Astrocyte of the cerebellum (primary cell): ENCODE results near the gene PNPLA8.

ENCODE experiments used
- DNase-seq: peaks from one replicate; pipeline ENCODE4 v3.0.0-alpha.2; 2011; ENCODE audit warnings: low read depth
- H3K4me3 ChIP-seq: 2 replicates; pipeline ENCODE4 v1.5.1; 2011; ENCODE audit warnings: mild to moderate bottlenecking, low read depth, low read length, moderate library complexity
- in situ Hi-C: cut with HindIII; loops from 2 replicates; pipeline ENCODE4 v1.10.0; 2017; ENCODE audit warnings: low sequenced_read_pairs
- TF ChIP-seq, protein P1 (sequence below): IDR thresholded peaks from 2 replicates; pipeline ENCODE4 v1.5.1; 2012; ENCODE audit warnings: low read length, low read depth, moderate library complexity, mild to moderate bottlenecking; ENCODE audit errors: missing control alignments

PNPLA8 gene

DNA sequence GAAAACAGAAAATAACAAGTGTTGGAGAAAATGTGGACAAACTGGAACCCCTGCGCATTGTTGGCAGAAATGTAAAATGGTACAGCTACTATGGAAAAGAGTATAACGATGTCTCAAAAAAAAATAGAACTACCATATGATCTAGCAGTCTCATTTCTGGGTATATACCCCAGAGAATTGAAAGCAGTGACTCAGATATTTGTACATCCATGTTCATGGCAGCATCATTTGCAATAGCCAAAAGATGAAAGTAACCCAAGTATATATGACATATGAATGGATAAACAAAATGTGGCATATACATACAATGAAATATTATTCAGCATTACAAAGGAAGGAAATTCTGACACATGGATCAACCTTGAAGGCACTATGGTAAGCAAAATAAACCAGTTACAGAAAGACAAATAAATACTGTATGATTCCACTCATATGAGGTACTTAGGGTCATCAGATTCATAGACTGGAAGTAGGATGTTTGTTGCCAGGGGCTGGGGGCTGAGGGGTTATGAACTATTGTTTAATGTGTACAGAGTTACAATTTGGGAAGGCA, 74.6 kb downstream of the PNPLA8 start:
- in situ Hi-C loops: no loop called here
- no peak for DNase-seq
- TF ChIP-seq, protein P1, sequence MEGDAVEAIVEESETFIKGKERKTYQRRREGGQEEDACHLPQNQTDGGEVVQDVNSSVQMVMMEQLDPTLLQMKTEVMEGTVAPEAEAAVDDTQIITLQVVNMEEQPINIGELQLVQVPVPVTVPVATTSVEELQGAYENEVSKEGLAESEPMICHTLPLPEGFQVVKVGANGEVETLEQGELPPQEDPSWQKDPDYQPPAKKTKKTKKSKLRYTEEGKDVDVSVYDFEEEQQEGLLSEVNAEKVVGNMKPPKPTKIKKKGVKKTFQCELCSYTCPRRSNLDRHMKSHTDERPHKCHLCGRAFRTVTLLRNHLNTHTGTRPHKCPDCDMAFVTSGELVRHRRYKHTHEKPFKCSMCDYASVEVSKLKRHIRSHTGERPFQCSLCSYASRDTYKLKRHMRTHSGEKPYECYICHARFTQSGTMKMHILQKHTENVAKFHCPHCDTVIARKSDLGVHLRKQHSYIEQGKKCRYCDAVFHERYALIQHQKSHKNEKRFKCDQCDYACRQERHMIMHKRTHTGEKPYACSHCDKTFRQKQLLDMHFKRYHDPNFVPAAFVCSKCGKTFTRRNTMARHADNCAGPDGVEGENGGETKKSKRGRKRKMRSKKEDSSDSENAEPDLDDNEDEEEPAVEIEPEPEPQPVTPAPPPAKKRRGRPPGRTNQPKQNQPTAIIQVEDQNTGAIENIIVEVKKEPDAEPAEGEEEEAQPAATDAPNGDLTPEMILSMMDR: no peak

DNA sequence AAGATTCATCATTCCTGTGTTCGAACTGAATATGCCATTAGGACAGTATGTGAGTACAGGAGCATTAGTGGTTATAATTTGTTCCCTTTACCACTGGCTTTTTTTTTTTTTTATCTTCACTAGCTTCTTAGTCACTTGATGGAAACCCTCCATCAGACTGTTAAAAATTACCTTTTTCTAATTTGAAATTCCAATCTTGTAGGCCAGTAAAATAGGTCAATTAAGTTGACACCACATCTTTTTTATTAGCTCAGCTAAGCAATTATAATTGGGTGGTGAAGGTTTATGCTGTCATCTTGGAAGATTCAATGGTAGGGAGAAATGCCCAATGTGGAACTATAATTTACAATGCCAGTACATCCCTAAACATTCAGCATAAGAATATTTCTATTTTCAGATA, 75.8 kb downstream of the PNPLA8 start:
- TF ChIP-seq, protein P1: no peak
- DNase-seq: no peak
- in situ Hi-C loops: no loop called here
- no peak overlapping the region for H3K4me3 ChIP-seq

More for the DNA sequence above, 74.6 kb downstream of the PNPLA8 start:
- no peak overlapping the region for H3K4me3 ChIP-seq

DNA sequence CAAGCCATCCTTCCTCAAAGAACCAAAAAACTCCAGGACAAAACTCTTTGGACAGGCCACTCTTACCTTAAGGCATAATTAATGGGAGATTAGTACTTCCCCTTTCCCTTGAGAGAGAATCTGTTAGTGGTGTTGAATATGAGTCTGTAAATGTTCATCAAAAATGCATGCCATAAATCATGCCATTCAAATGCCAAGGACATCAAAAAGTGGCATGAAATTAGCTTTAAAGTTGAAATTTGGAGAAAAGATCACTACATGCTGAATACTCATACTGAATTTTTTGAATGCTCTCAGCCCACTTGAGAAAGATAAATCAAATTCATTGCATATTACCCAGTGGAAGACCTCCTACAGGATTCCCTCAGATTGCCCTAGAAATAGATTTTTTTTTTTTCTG, 76.4 kb downstream of the PNPLA8 start:
- in situ Hi-C loops: no loop called here
- TF ChIP-seq, protein P1: no peak
- no peak for DNase-seq
- no peak overlapping the region for H3K4me3 ChIP-seq

DNA sequence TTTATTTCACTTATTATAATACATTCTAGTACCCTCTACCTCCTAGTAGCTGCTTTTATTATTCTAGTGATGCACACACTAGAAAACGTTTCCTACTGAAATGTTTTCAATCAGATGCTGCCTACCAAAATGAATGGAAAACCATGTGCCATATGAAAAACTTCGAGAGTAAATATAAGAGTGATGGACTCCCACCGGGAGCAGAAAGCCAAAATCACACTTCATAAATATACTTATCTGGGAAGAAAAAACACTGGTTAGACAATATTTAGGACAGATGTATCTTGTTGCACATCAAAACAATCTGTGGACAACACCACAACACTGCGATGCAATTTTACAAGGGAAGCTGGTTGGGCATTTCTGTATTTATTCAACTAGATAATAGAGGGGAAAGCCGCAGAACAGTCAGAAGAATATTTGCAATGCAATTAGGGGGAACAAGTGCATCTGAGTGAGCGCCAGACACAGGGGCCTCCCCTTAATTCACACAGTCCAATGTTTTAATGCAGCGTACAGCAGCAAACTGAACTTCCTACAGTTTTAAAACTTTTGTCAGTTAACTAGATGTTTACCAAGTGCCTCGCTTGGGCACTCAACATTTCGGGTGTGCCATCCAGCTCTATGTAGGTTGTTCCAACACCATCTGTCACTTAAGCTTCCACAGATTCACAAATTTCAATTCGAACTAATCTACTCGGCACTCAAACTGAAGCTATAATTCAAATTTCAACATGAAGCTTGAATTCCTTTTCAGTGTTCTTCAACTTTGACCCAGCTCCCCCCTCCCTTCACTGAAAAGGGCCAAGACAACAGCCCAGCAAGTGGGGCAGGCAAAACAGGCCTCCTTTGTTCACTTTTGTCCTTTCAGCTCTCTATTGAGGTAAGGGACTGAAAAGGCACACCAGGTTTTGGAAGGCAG, 77.1 kb downstream of the PNPLA8 start:
- in situ Hi-C loops: no loop called here
- DNase-seq: no peak
- TF ChIP-seq, protein P1: no peak
- H3K4me3 ChIP-seq: no peak overlapping the region

DNA sequence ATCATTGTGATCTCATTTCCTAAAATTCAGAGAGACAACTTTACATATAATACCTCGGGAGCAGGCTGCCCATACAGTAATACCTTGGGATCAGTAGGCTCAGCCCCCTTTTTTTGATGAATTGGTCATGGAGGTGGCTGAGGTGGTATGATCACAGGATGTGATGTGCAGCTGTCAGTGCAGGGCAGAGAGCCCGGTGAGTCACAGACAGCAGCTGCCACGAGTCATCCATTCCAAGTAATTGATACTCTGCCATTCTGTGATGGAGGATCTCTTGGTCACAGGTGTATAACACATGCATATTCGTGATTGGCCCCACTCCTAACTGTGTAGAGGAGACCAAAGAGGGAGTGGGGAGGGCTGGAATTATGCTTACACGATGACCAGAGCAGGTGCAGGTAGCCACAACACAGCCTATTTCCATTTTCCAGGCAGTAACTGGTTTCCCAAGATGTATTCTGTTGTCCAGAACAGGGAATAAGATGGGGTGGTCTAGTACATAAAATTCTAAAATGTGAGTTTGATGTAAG, 83.8 kb downstream of the PNPLA8 start:
- TF ChIP-seq, protein P1: no peak
- in situ Hi-C loops: no loop called here
- no peak for DNase-seq
- no peak overlapping the region for H3K4me3 ChIP-seq

DNA sequence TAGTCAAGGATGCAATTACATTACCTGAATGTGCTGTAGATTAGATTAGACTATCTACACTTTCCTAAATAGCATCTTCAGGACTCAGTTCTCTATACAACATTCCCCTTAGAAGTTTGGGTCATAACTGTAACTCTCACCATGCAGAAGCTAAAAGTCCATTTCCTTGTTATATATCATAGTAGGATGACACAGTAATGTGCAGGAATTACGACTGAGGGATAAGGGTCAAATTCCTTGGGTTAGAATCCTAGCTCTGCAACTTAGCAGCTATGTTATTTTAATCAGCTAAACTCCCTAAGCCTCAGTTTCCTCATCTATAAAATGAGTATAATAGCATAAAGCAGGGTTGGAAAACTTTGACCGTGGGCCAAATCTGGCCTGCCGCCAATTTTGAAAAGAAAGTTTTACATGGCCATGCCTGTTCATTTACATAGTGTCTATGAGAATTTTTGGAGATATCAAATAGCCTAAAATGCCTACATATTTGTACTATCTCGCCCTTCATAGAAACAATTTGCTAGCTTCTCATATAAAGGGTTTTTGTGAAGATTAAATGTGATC, 84.5 kb downstream of the PNPLA8 start:
- no peak overlapping the region for H3K4me3 ChIP-seq
- DNase-seq: no peak
- in situ Hi-C loops: no loop called here
- TF ChIP-seq, protein P1: no peak
